Endothelial cell of hepatic sinusoid (primary cell): ENCODE measurements around the gene IQSEC3.
"Not testable (repeated sequence)": the region's sequence is repeated elsewhere in the genome, so short reads cannot be mapped to it uniquely, and the experiment has no call there.

Experiments used
- in situ Hi-C: cut with HindIII; loops from 2 replicates; pipeline ENCODE4 v1.10.0; 2017; ENCODE audit warnings: low sequenced_read_pairs

The IQSEC3 gene

GRCh38 chr12:109872-110271, 43.3 kb downstream of the IQSEC3 start:
- in situ Hi-C loops: loop anchor here (5.0 kb wide), 2 partner anchors 47 to 77 kb away; no protein-coding TSS in a partner anchor

GRCh38 chr12:111699-112493, 45.3 kb downstream of the IQSEC3 start:
- in situ Hi-C loops: loop anchor here (5.0 kb wide), 2 partner anchors 45 to 75 kb away; no protein-coding TSS in a partner anchor

DNA sequence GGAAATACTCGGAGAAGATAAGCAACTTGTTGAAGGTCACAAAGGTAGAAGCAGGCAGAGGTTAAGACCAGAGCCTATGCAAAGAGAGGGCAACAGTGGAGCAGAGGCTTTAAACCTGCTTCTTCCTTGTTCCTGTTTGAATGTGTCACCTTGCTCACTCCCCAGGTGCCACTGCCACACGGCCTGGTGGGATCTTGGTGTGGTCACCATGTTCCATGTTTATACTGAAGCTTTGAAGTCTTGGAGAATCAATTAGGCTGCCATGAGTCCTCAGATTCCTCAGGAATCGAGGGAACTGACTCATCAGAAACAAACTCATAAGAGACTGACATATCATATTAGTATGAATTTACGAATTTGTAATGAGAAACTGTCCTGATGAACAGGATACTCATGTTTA, 46.8 kb downstream of the IQSEC3 start:
- in situ Hi-C loops: loop anchor here (5.0 kb wide), 2 partner anchors 44 to 74 kb away; no protein-coding TSS in a partner anchor

DNA sequence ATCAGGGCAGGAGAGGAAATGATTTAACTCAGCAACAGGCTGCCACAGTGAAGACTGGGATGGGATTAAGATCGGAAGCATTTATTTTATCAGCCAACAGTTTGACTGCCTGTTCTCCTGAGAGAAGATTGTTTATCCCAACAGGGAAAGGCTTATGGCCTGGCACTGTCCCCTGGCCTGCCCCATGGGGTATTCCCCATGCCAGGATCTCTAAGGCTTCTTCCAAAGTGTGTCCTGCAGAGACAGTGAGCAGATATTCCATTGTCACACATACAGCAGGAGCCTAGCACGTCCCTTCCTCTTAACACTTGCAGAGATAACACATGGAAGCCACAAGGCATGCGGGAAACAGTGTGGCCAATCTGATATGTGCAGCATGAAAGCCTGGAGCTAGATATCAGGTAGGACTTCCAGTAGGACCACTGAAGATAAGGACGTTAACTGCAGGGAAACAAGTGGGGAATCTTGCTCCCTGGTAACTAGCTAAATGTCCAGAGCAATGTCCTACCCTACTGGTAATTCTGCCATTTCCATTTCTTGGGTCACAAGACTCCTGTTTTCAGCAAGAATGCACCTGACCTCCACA, 48.2 kb downstream of the IQSEC3 start:
- in situ Hi-C loops: loop anchor here (5.0 kb wide), 2 partner anchors 43 to 73 kb away; no protein-coding TSS in a partner anchor

DNA sequence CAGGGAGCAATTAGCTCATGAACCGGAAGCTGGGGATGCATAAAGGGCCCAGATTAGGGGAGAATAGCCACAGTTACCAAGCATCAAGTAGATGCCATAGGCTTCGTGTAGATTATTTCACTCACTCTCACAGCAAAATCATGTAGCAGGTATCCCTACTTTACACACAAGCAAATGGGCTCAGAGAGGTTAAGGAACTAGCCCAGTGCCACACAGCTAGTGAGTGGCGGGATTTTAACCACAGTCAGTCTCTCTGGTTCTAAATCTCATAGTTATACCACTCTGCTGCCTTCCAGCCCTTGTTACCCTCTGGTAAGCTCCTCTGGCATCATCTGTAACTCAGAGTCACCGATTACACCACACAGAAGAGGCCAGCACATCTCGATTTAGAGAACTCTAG, 49.0 kb downstream of the IQSEC3 start:
- in situ Hi-C loops: no loop called here

- in situ Hi-C loops: no loop called here
These were observed 49.7 kb downstream of the IQSEC3 start for GRCh38 chr12:115960-116915.

DNA sequence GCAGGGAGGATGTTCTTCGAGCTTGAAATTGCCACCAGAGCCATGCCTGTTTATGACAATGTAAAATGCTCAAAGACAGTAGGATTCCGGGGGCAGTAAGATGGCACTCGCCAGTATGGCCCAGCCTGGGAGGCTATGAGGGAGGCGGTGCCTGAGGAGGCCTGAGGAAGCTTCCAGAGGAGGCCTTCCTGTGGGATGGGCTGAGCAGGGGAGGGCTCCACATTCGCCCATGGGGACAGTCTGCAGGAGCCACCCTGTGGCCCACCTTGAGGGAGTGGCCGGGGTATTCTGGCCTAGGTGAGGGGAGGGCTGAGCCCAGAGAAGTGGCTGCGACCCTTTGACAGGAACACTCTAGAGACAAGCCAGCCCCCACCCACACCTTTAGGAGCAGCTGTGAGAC, 50.7 kb downstream of the IQSEC3 start:
- in situ Hi-C loops: no loop called here

GRCh38 chr12:117816-118345, 51.3 kb downstream of the IQSEC3 start:
- in situ Hi-C loops: no loop called here

DNA sequence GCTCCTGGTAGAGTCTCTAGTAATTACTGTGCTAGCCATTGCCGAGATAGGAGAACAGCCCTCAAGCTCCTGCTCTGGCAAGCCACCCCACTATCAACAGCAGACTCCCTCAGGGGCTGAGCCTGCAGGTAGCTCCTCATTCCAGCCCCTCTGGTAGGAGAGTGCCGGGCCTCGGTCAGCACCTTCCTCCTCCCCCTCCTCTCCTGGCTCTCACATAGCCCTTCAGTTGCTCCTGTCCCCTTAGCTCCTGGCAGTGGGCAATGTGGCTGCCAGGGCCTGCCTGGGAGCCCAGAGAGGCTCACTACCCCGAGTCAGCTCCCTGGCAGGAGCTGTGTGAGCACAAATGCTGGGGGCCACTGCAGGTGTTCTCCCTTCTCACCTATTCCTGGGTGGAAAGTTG, 52.0 kb downstream of the IQSEC3 start:
- in situ Hi-C loops: no loop called here

- in situ Hi-C loops: no loop called here
These were observed 54.4 kb downstream of the IQSEC3 start for GRCh38 chr12:120951-121350.

DNA sequence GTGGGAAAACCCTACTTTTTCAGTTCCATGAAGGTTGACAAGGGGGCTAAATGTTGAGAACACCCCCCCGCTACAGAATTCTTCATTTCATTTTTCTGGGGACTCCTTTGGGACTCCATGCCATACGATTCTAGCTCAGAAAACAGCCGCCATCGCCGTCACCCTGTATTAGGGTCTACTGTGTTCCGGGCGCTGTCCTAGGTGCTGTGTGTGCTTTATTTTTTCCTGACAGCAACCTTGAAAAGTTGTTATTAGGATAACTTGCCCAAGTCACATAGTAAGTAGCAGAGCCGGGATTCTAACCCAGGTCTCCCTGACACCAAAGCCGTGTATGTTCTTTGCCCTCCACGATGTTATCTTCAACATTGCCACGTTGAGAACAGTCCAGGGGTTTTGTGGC, 55.1 kb downstream of the IQSEC3 start:
- in situ Hi-C loops: no loop called here

GRCh38 chr12:125075-125474, 58.5 kb downstream of the IQSEC3 start:
- in situ Hi-C loops: no loop called here

DNA sequence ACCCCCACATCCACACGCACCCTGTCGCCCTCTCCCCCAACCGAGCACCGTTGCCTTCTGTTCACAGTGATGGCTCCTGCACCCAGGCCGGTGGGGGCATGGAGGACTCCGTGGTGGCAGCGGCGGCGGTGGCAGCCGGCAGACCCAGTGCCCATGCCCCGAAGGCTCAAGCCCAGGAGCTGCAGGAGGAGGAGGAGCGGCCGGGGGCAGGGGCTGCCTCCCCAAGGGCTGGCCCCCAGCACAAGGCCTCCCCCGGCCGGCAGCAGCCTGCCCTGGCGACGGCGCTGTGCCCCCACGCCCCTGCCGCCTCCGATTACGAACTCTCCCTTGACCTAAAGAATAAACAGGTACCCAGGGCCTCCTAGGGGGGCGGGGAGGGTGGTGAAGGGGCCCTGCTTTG, 59.0 kb downstream of the IQSEC3 start:
- in situ Hi-C loops: no loop called here

- in situ Hi-C loops: no loop called here
These were observed 61.5 kb downstream of the IQSEC3 start for GRCh38 chr12:128079-128478.

GRCh38 chr12:129001-129400, 62.4 kb downstream of the IQSEC3 start:
- in situ Hi-C loops: no loop called here

GRCh38 chr12:130519-130918, 64.0 kb downstream of the IQSEC3 start:
- in situ Hi-C loops: no loop called here

DNA sequence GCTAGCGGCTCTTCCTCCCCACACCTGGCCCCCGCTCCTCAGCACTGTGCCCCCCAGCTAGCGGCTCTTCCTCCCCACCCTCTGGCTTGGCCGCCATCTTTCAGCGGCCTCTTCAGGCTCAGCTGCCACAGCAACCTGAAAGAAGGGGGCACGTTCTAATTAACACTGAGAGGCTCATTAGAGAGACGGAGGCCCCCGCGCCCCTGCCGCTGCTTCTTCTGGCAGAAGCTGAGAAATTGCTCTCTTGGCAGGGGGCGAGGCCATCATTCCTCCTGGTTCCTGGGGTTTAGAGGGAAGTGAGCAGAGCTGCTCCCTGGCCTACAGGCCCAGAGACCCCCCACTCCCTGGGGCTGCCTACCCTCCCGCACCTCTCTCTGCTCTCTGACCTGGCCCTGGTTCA, 64.4 kb downstream of the IQSEC3 start:
- in situ Hi-C loops: no loop called here

DNA sequence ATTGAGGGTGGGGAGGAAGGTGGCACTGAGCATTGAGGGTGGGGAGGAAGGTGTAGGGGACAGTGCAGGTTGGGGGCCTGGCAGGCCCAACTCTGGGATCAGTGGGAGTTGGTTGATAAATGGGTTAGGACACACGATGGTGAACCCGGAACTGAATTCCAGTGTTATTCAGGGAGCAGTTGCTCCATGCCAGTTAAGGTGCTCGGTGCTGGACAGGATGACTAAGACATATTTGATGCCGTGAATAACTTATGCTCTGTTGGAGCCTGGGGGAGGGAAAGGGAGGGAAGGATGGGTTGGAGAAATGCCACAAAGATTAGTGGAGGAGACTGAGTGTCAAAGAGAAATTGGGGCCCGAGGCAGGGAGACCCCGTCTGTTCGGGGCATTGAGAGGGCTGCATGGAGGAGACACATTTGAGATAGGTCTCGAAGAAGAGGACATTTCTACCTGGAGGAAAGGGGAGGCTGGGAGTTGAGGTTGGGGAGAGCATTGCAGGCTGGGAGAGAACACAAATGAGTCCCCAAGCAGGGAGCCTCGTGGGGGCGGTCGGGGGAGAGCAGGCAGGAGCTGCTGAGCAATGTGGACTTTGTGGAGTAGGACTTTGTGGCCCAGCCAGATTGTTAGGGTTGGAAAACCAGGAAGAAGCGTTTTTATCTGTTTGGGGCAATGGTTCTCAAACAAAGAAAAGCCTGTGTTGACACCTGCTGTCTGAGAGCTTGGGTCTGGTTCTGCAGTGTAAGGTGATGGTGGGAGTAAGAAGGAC, 65.3 kb downstream of the IQSEC3 start:
- in situ Hi-C loops: no loop called here

GRCh38 chr12:133616-134232, 67.2 kb downstream of the IQSEC3 start:
- in situ Hi-C loops: not testable (repeated sequence)

DNA sequence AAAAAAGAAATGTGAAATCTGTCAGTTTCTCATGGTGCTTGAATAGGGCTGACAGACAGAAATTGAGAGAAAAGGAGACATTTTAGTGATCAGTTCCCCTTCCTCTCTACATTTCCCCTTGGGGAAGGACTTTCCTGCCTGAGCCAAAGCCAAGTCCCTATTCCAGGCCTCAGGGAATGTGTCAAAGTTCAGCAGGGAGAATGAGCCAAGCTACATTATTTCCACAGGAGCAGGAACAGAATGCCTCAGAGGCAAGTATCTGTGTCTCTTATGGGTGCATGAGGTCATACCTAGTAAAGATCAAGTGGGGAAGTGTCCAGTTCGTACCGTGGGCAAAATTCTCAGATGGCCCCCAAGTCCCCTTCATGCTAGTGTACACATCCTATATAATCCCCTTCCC, 68.6 kb downstream of the IQSEC3 start:
- in situ Hi-C loops: no loop called here
